T-helper 9 cell (primary cell): Measurements from ENCODE around the gene MAD1L1.
"Not testable (repeated sequence)": the region's sequence is repeated elsewhere in the genome, so short reads cannot be mapped to it uniquely, and the experiment has no call there.

Experiments used
- DNase-seq: peaks from one replicate; pipeline ENCODE4 v3.0.0-alpha.2; 2020

MAD1L1 gene

DNA sequence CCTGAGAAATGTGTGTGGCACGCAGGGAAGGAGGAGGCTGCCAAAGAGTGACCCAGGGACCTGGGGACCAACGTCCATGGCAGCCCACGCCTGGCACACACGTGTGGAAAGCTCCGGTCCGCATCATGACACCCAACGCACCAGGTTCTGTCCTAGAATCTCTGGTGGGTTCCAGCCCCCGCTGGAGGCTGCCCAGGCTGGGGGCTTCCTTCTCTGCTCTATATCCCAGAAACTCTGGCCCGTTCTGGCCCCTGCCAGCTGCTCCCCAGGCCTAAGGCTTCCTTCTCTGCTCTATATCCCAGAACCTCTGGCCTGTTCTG, 300.8 kb downstream of the MAD1L1 start:
- DNase-seq: no peak

DNA sequence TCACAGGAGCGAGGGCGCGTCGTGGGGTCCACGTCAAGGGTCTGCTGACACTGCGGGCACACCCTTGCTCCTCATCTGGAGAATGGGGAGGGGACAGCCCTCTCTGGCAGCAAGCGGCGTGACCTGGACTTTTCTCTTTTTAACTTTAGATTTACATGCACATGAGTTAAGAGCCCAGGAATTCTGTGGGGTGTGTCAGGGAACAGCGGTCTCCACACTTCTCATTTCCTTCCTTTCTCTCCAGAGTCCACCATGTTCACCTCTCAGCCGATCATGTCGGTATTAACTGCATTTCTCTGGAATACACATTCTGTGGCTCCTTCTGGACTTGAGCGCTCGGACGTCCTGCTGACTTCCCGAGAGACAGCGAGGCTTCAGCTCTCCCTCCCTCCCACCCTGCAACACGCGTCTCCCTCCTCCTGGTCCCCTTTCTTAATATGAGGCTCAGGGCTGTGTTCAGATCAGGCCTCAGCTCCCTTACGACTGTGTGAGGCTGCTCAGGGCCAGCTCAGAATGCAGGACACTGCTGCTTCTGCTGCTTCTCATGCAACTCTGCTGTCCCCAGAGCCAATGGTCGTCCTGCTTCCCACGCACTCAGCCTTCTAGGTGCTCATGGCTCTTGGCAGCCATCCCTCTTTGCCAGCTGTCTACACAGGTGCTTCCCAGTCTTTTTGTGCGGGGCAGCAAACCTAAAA, 301.3 kb downstream of the MAD1L1 start:
- DNase-seq: no peak

- DNase-seq: no peak
Observed at GRCh38 chr7:1930381-1931065, 302.2 kb downstream of the MAD1L1 start.

DNA sequence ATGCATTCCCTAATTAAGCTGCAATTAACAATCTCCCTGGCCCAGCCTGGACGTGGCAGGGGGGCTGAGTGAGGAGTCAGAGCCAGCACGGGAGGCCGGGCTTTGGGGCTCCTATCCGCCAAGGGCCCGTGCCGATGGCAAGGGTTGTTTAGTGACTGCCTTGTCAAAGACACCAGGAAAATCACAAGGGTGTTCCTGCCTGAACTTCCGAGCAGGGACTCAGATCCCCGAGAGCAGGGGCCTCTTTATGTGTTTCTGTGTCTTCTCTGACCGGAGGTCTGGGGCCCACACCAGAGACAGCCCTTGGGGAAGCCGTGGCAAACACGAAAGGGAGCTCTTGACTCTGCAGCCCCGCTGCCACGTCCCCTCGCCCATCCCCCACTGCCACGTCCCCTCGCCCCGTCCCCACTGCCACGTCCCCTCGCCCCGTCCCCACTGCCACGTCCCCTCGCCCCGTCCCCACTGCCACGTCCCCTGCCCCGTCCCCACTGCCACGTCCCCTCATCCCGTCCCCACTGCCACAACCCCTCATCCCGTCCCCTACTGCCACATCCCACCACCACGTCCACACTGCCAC, 303.3 kb downstream of the MAD1L1 start:
- DNase-seq: not testable (repeated sequence)

DNA sequence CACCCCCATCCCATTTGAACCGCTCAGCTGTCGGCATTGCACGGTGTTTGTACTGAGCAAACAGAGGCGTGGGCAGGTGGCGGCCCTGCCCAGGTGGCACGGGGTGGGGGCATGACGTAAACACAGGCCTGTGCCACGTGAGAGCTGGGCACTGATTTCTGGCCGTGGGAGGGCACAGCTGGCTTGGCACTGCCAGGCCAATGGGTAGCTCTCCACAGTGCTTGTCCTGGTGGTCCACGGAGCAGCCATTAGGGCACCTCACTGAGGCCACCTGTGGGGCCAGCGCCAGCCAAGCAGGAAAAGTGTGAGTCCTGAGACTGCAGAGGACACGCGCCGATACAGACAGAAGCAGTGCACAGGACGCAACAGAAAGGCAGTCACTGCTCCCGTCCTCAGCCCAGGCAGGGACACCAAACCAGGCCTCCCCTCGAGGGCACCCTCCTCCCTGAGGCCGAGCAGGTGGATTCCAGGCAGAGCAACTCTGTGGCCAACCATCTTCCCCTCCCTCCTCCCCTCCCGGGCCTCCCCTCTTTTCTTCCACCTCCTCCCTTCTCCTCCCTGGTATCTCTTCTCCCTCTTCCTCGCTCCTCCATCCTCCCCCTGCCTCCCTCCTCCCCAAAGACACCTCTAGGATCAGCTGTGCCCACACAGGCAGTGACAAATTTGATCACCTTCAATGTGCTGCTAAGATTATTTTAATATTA, 303.9 kb downstream of the MAD1L1 start:
- no peak for DNase-seq

- no peak for DNase-seq
Observed at GRCh38 chr7:1927937-1928644, 304.7 kb downstream of the MAD1L1 start.

DNA sequence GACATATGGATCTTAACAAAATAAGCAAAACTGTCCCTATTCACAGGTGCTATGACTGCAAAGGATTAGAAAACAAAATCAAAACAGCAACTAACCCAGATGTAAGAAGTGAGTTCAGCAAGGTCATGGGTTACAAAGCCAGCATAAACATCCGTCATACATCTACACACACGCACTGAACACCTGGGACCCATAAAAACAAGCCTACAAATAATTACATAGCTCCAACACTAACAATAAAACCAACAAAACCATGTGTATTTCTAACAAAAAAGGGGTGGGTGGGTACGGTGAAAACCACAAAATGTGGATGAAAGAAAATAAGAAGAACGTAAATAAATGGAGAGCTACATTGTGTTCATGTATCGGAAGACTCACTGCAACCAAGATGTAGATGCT, 305.8 kb downstream of the MAD1L1 start:
- no peak for DNase-seq

DNA sequence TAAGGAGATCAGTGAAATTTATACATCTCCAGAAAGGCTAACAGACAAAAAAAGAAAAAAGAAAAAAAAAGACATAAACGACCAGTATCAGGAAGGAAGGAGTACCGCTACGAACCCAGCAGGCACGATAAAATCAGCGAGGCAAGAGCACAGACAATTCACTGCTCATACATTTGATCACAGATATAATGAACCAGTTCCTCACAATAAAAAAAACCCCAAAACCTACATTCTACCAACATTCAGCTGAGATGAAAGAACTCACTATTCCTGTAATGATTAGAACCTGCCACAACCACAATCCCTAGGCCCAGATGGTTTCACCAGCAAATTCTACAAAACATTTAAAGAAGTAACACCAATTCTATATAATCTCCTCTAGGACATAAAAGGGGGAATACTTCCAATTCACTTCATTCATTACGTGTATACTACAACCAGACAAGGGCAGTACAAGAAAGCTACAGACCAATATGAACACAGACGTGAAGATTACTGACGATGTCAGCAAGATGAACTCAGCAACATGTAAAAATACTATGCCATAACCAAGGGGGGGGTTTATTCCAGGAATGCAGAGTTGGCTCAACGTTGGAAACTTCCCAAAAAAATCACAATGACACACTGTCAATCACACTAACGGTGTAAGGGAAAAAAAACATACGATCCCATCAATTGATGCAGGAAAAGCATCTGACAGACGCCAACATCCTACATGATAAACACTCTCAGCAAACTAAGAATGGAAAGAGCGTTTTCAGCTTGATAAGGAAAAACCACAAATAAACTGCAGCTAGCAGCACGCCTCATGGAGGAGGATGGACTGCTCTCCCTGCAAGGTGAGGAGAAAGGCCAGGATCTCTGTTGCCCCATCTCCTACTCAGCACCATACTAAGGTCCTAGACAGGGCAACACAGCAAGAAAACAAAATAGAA, 306.5 kb downstream of the MAD1L1 start:
- peak; percentile 19 for DNase-seq

DNA sequence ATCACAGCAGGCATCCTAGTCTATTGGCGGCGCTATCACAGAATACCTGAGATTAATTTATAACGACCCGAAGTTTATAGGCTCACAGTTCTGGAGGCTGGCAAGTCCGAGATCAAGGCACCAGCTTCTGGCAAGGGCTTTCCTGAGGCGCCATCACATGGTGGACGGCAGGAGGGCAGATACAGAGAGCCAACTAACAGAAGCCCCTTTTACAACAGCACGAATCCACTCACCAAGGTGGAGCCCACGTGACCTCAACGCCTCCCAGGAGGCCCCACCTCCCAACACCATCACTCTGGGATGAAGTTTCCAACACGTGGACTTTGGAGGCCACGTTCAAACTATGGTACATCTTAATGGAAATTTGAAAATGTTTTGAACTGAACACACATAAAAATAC, 307.4 kb downstream of the MAD1L1 start:
- no peak for DNase-seq

- DNase-seq: no peak
Observed at GRCh38 chr7:1924258-1924817, 308.4 kb downstream of the MAD1L1 start.

DNA sequence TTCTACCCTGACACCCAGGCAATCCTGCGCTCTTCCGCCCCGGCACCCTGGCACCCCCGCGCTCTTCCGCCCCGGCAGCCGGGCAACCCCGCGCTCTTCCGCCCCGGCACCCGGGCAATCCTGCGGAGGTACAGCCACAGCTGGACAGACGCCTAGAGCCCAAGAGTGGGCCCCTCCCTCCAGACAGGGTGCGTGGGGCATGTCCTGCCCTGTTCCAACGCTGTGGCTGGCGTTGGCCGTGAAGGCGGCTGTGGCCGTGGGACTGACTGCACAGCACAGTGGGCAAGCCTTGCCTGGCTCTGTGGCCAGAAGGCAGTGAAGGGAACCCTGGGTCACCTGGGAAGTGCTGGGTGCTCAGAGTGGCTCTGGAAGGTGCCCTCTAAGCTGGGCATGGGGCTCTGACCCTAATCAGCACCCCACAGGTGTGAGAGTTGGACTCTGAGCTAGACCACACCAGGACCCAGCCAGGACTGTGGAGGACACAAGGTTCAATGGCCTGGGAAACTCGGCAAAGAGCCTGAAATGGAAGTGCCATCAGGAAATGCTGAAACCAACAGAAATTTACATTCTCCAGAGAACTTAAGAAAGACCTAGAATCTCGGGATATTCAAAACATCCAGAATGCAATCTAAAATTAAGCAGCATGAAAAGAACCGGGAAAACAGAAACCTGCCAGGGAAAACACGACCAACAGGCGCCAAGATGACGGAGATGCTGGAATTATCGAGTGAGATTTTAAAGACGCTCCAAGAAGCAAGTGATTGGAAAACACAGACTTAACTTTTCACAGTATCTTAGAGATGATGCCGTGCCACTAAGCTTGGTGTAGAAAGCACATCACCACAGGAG, 309.1 kb downstream of the MAD1L1 start:
- no peak for DNase-seq

GRCh38 chr7:1922870-1923236, 309.9 kb downstream of the MAD1L1 start:
- DNase-seq: no peak

GRCh38 chr7:1922071-1922869, 310.5 kb downstream of the MAD1L1 start:
- no peak for DNase-seq

GRCh38 chr7:1920881-1921280, 311.9 kb downstream of the MAD1L1 start:
- no peak for DNase-seq

DNA sequence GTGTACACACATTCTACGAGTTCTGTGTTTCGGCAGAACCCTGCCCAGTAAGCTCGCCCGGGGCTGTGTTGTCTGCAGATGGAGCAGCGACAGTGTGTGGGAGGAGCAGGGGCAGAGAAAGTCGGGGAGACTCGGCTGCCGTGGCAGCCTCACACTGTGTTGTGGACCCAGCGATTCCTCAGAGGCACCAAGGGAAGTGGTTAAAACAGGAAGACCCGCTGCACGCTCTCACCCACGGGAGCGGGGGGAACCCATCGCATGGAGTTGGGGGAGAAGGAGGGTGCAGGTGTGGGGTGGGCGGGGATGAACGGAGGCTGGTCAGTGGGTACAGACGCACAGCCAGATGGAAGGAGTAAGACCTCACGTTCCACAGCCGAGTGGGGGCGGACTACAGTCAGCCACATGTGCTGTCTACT, 312.5 kb downstream of the MAD1L1 start:
- peak; percentile 21 for DNase-seq

DNA sequence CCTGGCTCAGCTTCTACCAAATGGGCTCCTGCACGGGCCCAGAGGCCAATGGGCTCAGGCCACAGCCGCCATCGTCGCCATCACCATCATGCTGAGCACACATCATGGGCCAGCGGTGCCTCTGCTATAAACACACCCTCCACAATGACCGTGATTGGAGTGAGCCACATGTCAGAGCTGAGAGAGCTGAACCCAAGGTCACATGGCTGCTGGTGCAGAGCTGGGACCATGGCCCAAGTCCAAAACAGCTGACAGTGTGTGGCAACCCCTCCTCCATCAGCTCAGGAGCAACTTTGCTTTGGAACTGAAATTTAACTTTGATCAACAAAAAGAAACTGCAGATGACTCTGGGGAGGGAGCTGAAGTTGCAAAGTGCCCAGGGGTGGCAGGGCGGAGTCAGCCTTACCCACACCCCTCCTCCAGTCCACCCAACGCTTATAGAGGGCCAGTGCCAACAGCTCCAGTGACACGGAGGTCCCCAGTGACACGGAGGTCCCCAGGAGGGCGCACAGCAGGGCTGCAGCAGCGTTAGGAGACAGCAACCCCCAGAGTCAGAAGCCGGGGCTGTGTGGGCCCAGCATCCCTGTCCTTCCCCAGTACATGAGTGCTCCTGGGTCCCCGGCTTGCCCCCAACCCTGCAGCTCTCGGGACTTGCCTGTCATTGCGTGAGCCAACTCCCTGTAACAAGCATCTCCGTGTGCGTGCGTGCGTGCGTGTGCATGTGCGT, 313.0 kb downstream of the MAD1L1 start:
- no peak for DNase-seq

GRCh38 chr7:1918881-1919525, 313.7 kb downstream of the MAD1L1 start:
- DNase-seq: no peak

DNA sequence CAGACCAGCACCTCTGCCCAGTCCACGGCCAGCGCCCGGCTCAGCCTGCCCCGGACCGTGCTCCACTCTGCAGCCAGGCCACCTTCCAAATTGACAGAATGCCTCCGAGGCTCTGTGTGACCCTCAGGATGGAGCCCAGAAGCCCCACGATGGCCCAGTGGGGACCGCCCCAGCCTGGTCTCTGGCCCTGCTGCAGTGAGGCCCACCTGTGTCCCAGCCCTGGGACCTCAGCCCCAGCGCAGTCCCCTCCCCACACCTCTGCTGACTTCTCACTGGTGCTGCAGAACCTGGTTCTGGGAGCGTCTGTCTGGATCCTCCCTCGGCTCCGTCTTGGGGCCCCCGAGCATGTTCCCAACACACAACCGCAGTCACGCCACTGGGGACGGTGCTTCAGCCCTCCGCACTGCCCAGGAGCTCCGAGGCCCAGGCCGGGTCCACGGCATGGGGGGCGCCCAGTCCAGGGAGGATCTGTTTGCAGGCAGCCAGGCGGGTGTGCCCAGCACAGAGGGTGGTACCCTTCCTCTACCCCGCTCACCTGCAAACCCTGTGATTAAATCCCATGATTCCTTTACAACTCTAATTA, 314.6 kb downstream of the MAD1L1 start:
- no peak for DNase-seq
